AG04450 (cell line): Measurements from ENCODE around the gene HPGDS. TPM values are rescaled to one million over a fixed set of nuclear protein-coding genes. Genes with fewer than 3 reads are reported as not detected.

Experiments
- CTCF ChIA-PET: fragments of 300-600, 350-600 bp; formaldehyde crosslinking; extraction: SDS; loops from one replicate; lab custom pipeline; 2022; ENCODE audit warnings: antibody characterized with exemption, inconsistent platforms; lab: Charles Lee
- POLR2A ChIA-PET: fragments of 350-600 bp; formaldehyde crosslinking; extraction: SDS; loops from one replicate; lab custom pipeline; 2021; ENCODE audit warnings: antibody characterized with exemption, inconsistent platforms; lab: Yijun Ruan, JAX
- DNase-seq: peaks from one replicate; pipeline ENCODE4 v3.0.0-alpha.2; 2011; ENCODE audit warnings: low read depth, low spot score
- H3K27ac ChIP-seq: one replicate; pipeline ENCODE4 v1.5.1; 2012; ENCODE audit warnings: low read depth, low read length, control low read depth
- H3K27me3 ChIP-seq: one replicate; pipeline ENCODE4 v1.6.0; 2012; ENCODE audit warnings: low read length; ENCODE audit not compliant: control insufficient read depth, insufficient read depth
- H3K4me3 ChIP-seq: 2 replicates; pipeline ENCODE4 v1.5.1; 2011; ENCODE audit warnings: mild to moderate bottlenecking, low read depth, low read length, control low read depth
- H3K9me3 ChIP-seq: 2 replicates; pipeline ENCODE4 v1.5.1; 2012; ENCODE audit warnings: low read length; ENCODE audit not compliant: control insufficient read depth, insufficient read depth
- polyA plus RNA-seq: library from polyadenylated mRNA; depleted of rRNA; stranded (reverse); fragments of >200 nt; gene quantifications from 2 replicates; pipeline ENCODE4 v1.2.3, GENCODE V29; 2011
- TF ChIP-seq, protein P1 (sequence below): IDR thresholded peaks from 2 replicates; pipeline ENCODE4 v1.5.1; 2011; ENCODE audit warnings: low read depth, low read length, control low read depth, inconsistent platforms

HPGDS gene
- polyA plus RNA-seq, 1 experiment, result not detected

DNA sequence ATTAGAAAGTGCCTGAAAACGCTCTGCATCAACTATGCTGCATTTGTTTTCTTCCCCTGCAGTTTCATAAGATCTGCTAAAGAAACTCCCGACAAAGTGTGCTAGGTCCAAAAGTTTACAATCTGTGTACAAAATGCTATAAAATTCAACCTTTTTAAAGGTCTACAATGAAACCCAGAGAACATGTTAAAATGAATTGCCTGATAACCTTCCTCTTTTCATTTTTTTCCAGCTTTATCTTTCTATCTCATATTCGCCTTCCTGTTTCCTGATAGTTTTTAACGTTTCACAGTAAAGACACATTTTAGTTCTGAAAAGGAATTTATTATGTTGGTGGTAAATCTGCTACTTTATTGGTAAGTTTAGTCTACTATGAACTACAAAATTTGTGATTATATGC is 9.5 kb upstream of the HPGDS start:
- no peak overlapping the region for H3K27ac ChIP-seq
- no peak overlapping the region for H3K4me3 ChIP-seq
- CTCF ChIA-PET, result no interaction called here

DNA sequence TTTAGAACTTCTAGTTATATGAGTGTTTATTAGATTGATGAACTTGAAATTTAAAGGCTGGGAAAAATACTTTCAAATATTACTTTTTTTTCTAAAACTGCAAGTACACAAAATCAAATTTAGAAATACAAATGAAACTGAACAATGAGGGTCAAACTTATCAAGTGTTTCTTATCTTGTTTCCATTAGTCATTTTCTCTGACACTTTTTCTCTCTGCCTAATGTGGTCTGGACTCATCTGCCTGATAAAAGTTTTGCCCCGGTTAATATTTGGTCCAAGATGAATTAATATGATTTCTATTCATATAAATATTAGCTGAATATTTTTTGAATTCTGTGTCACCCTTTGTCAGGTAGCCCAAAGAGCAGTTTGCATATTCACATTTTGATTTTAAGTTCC is 8.7 kb upstream of the HPGDS start:
- no peak for DNase-seq
- no peaks in the 10 kb centered on the region for H3K9me3 ChIP-seq
- TF ChIP-seq, protein P1, sequence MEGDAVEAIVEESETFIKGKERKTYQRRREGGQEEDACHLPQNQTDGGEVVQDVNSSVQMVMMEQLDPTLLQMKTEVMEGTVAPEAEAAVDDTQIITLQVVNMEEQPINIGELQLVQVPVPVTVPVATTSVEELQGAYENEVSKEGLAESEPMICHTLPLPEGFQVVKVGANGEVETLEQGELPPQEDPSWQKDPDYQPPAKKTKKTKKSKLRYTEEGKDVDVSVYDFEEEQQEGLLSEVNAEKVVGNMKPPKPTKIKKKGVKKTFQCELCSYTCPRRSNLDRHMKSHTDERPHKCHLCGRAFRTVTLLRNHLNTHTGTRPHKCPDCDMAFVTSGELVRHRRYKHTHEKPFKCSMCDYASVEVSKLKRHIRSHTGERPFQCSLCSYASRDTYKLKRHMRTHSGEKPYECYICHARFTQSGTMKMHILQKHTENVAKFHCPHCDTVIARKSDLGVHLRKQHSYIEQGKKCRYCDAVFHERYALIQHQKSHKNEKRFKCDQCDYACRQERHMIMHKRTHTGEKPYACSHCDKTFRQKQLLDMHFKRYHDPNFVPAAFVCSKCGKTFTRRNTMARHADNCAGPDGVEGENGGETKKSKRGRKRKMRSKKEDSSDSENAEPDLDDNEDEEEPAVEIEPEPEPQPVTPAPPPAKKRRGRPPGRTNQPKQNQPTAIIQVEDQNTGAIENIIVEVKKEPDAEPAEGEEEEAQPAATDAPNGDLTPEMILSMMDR, result no peak
- H3K27me3 ChIP-seq, result no peaks in the 10 kb centered on the region
- ChIA-PET CTCF (no interaction called here), POLR2A (no interaction called here)
- H3K4me3 ChIP-seq, result no peak overlapping the region
- H3K27ac ChIP-seq, result no peak overlapping the region

More for the DNA sequence above, 9.5 kb upstream of the HPGDS start:
- no peaks in the 10 kb centered on the region for H3K9me3 ChIP-seq
- POLR2A ChIA-PET, result no interaction called here
- no peaks in the 10 kb centered on the region for H3K27me3 ChIP-seq
- no peak for DNase-seq
- TF ChIP-seq, protein P1, result no peak

DNA sequence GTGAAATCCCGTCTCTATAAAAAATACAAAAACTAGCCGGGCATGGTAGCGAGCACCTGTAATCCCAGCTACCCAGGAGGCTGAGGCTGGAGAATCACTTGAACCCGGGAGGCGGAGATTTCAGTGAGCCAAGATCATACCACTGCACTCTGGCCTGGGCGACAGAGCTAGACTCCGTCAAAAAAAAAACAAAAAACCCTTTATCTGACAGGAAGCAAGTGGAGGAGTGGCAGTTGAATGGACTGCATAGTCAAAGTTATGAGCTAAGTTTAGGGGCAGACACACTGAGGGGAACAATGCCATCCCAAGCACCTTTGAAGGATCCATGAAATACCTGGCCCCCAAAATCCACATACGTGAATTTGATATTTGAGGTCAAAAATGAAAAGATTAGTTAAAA is 7.5 kb upstream of the HPGDS start:
- no peak overlapping the region for H3K4me3 ChIP-seq
- H3K9me3 ChIP-seq, result no peaks in the 10 kb centered on the region
- ChIA-PET CTCF (interaction anchor here (0.6 kb wide), 1 partner anchor 10 kb away, joined by 3 read pairs; no protein-coding TSS in a partner anchor), POLR2A (no interaction called here)
- TF ChIP-seq, protein P1, result no peak
- no peaks in the 10 kb centered on the region for H3K27me3 ChIP-seq
- no peak overlapping the region for H3K27ac ChIP-seq
- no peak for DNase-seq

DNA sequence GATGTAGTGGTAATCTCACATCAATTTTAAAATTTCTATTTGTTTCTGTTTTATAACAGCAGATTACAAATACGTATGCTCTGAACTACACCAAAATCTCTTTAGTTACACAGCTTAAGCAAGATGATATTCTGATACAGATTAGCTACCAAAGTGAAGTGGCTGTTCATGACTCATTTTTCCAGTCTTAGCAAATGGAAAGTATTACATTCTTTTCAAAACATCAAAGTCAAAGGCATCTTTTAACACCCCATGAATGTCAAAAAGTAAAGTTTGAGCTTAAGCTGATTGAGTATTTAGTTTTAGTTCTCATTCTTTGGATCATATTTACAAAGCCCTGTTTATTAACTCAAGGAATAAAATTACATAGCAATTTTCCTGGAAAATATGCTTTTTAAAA is 6.6 kb upstream of the HPGDS start:
- no peaks in the 10 kb centered on the region for H3K9me3 ChIP-seq
- no peak overlapping the region for H3K27ac ChIP-seq
- ChIA-PET CTCF (no interaction called here), POLR2A (no interaction called here)
- H3K27me3 ChIP-seq, result no peaks in the 10 kb centered on the region
- no peak for DNase-seq
- no peak overlapping the region for H3K4me3 ChIP-seq
- TF ChIP-seq, protein P1, result no peak

DNA sequence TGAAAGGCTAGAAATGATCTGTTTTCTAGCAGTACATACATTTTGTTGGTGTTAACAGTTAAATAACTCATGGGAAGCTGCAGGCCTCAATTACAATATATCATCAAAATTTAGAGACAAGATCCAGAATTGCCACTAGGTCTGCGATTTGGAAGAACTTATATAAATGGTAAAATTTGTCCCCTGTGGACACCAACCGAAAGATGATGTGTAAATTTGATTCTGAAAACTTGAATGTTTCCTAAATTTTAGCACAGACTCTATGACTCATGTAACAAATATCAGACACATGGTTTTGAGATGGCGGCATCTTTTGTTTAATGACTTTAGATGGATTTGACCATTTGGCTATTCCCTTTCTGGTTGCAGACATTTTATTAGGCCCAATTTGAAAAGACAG is 6.0 kb upstream of the HPGDS start:
- Histone ChIP-seq H3K27ac (no peak overlapping the region), H3K4me3 (no peak overlapping the region), H3K9me3 (no peaks in the 10 kb centered on the region), H3K27me3 (no peaks in the 10 kb centered on the region)
- TF ChIP-seq, protein P1, result no peak
- DNase-seq, result no peak
- POLR2A ChIA-PET, result no interaction called here
- CTCF ChIA-PET, result interaction anchor here (0.6 kb wide), 1 partner anchor 15 kb away, joined by 5 read pairs; no protein-coding TSS in a partner anchor
